HEK293 (cell line): ENCODE measurements around the gene RBBP8NL.

Source experiments
- HOXA7 ChIP-seq: sonication (generic); formaldehyde crosslinking; IDR thresholded peaks from 2 replicates; pipeline ENCODE4 v1.8.1; 2022; ENCODE audit warnings: missing genetic modification reagents, borderline replicate concordance
- IKZF3 ChIP-seq: fragments of 450-650 bp; IDR thresholded peaks from 2 replicates; pipeline ENCODE4 v1.5.0; 2018; ENCODE audit warnings: missing biosample characterization, mild to moderate bottlenecking, missing genetic modification characterization, moderate library complexity
- KLF16 ChIP-seq: fragments of 450-650 bp; formaldehyde crosslinking; IDR thresholded peaks from 2 replicates; pipeline ENCODE4 v1.5.1; 2017; ENCODE audit warnings: missing biosample characterization, missing genetic modification characterization
- KLF17 ChIP-seq: fragments of 450-650 bp; formaldehyde crosslinking; IDR thresholded peaks from 2 replicates; pipeline ENCODE4 v1.5.1; 2016; ENCODE audit warnings: missing biosample characterization, missing genetic modification characterization
- OVOL3 ChIP-seq: fragments of 450-650 bp; formaldehyde crosslinking; IDR thresholded peaks from 2 replicates; pipeline ENCODE4 v1.5.1; 2016; ENCODE audit warnings: missing biosample characterization, missing genetic modification characterization
- PRDM1 ChIP-seq: fragments of 450-650 bp; formaldehyde crosslinking; IDR thresholded peaks from 2 replicates; pipeline ENCODE4; 2016; ENCODE audit warnings: missing biosample characterization, missing genetic modification characterization
- PRDM10 ChIP-seq: fragments of 450-650 bp; formaldehyde crosslinking; IDR thresholded peaks from 2 replicates; pipeline ENCODE4 v1.5.1; 2016; ENCODE audit warnings: missing biosample characterization, missing genetic modification characterization
- PRDM6 ChIP-seq: fragments of 450-650 bp; formaldehyde crosslinking; IDR thresholded peaks from 2 replicates; pipeline ENCODE4 v1.5.1; 2017; ENCODE audit warnings: missing biosample characterization, missing genetic modification characterization
- SP7 ChIP-seq: fragments of 450-650 bp; formaldehyde crosslinking; IDR thresholded peaks from 2 replicates; pipeline ENCODE4 v1.5.1; 2016; ENCODE audit warnings: missing biosample characterization, missing genetic modification characterization
- ZFP69B ChIP-seq: fragments of 450-650 bp; formaldehyde crosslinking; IDR thresholded peaks from 2 replicates; pipeline ENCODE4 v1.5.1; 2016; ENCODE audit warnings: missing biosample characterization, missing genetic modification characterization
- ZNF138 ChIP-seq: fragments of 450-650 bp; formaldehyde crosslinking; IDR thresholded peaks from 2 replicates; pipeline ENCODE4 v1.5.1; 2016; ENCODE audit warnings: missing biosample characterization, missing genetic modification characterization, borderline replicate concordance
- ZNF16 ChIP-seq: fragments of 450-650 bp; formaldehyde crosslinking; IDR thresholded peaks from 2 replicates; pipeline ENCODE4 v1.5.1; 2016; ENCODE audit warnings: low read depth, missing biosample characterization, missing genetic modification characterization
- ZNF214 ChIP-seq: fragments of 450-650 bp; formaldehyde crosslinking; IDR thresholded peaks from 2 replicates; pipeline ENCODE4 v1.5.1; 2017; ENCODE audit warnings: missing biosample characterization, mild to moderate bottlenecking, missing genetic modification characterization, borderline replicate concordance
- ZNF335 ChIP-seq: fragments of 450-650 bp; formaldehyde crosslinking; conservative IDR thresholded peaks from 2 replicates; pipeline ENCODE4 v1.5.1; 2016; ENCODE audit warnings: missing biosample characterization, missing genetic modification characterization
- ZNF366 ChIP-seq: fragments of 450-650 bp; formaldehyde crosslinking; conservative IDR thresholded peaks from 2 replicates; pipeline ENCODE4 v1.5.1; 2016; ENCODE audit warnings: missing biosample characterization, missing genetic modification characterization
- ZNF37A ChIP-seq: fragments of 450-650 bp; IDR thresholded peaks from 2 replicates; pipeline ENCODE4 v1.5.1; 2018; ENCODE audit warnings: missing biosample characterization, missing genetic modification characterization
- ZNF473 ChIP-seq: fragments of 450-650 bp; formaldehyde crosslinking; IDR thresholded peaks from 2 replicates; pipeline ENCODE4 v1.5.1; 2017; ENCODE audit warnings: missing biosample characterization, missing genetic modification characterization
- ZNF529 ChIP-seq: fragments of 450-650 bp; formaldehyde crosslinking; IDR thresholded peaks from 2 replicates; pipeline ENCODE4 v1.5.1; 2017; ENCODE audit warnings: missing genetic modification characterization, missing biosample characterization; ENCODE audit not compliant: insufficient replicate concordance
- ZNF610 ChIP-seq: fragments of 450-650 bp; formaldehyde crosslinking; IDR thresholded peaks from 2 replicates; pipeline ENCODE4 v1.5.1; 2016; ENCODE audit warnings: missing biosample characterization, missing genetic modification characterization, borderline replicate concordance
- ZNF629 ChIP-seq: fragments of 450-650 bp; formaldehyde crosslinking; IDR thresholded peaks from 2 replicates; pipeline ENCODE4 v1.5.1; 2017; ENCODE audit warnings: missing biosample characterization, missing genetic modification characterization
- ZNF654 ChIP-seq: fragments of 450-650 bp; formaldehyde crosslinking; IDR thresholded peaks from 2 replicates; pipeline ENCODE4 v1.5.1; 2016; ENCODE audit warnings: low read depth, missing biosample characterization, missing genetic modification characterization
- ZNF701 ChIP-seq: fragments of 450-650 bp; formaldehyde crosslinking; IDR thresholded peaks from 2 replicates; pipeline ENCODE4 v1.5.1; 2016; ENCODE audit warnings: missing biosample characterization, missing genetic modification characterization
- ZNF768 ChIP-seq: fragments of 450-650 bp; formaldehyde crosslinking; IDR thresholded peaks from 2 replicates; pipeline ENCODE4 v1.5.1; 2018; ENCODE audit warnings: missing biosample characterization, mild to moderate bottlenecking, missing genetic modification characterization
- TF ChIP-seq, protein P1 (sequence below): fragments of 450-650 bp; formaldehyde crosslinking; IDR thresholded peaks from 2 replicates; pipeline ENCODE4 v1.5.1; 2016; ENCODE audit warnings: missing biosample characterization, missing genetic modification characterization
- TF ChIP-seq, protein P2 (sequence below): sonication (generic); formaldehyde crosslinking; IDR thresholded peaks from 2 replicates; pipeline ENCODE4 v1.8.1; 2022; ENCODE audit warnings: mild to moderate bottlenecking, moderate library complexity, missing genetic modification reagents
- TF ChIP-seq, protein P3 (sequence below): fragments of 450-650 bp; formaldehyde crosslinking; IDR thresholded peaks from 2 replicates; pipeline ENCODE4 v1.5.1; 2016; ENCODE audit warnings: missing biosample characterization, missing genetic modification characterization

Gene RBBP8NL

DNA sequence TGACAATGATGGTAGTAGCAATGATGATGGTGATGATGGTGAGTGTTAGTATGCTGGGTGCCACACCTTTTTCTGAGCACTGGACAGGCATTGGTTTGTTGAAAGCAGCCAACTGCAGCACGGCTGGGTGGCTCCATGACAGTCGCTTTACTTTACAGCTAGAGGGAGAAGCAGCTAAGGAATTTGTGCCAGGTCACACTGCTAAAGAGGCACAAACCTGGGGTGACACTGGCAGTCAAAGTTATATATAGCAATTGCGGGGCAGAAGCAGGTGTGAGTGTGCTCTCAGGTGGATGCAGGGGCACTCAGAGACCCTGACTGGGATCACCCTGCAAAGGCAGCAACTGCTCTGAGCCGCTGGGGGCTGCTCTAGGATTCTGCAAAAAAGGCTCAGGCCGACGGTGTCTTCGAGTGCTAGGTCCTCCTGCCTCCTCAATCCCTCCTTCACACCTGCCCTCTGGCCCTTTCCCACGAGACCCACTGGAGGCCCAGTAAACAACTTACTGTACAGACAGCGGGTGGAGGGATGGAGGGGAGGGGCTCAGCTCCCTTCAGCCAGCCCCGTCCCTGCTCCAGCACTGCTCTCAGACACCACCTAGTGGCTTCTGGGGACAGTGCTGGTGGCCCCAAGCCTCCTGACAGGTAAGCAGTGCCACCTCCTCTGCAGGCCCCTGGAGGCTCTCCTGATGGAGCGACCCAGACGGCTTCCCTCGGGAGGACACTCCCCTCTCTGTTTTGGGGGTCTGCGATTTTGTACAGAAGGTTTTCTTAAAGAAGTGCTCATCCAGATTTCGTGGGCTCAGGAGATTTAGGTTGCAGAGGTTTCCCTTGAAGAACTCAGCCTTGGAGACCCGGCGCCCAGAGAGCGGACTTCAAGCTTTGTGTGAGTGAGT lies 44.8 kb downstream of the RBBP8NL start (continued):
- TF ChIP-seq ZNF37A (tag by site-specific recombination) (no peak), ZNF138 (tag by site-specific recombination) (no peak), OVOL3 (tag by site-specific recombination) (no peak), KLF17 (peak; percentile 41; the same call in 1 of the 2 replicates), ZNF16 (no peak), ZNF768 (tag by site-specific recombination) (no peak), IKZF3 (tag by site-specific recombination) (peak; percentile 31; the same call in 1 of the 2 replicates), ZNF629 (tag by site-specific recombination) (0 out of 2 replicates have a peak, but pooled peaks have one; percentile 12), HOXA7 (CRISPR knock-in tag) (no peak), ZNF610 (tag by site-specific recombination) (0 out of 2 replicates have a peak, but pooled peaks have one; percentile 32), PRDM6 (tag by site-specific recombination) (no peak), ZFP69B (tag by site-specific recombination) (peak; percentile 34; the same call in 1 of the 2 replicates), SP7 (tag by site-specific recombination) (peak; percentile 46; the same call in 1 of the 2 replicates), ZNF529 (tag by site-specific recombination) (no peak), KLF16 (tag by site-specific recombination) (peak; percentile 63), ZNF335 (no peak), ZNF701 (tag by site-specific recombination) (no peak), ZNF214 (tag by site-specific recombination) (no peak), ZNF473 (tag by site-specific recombination) (no peak), PRDM10 (peak; percentile 56), ZNF366 (tag by site-specific recombination) (0 out of 2 replicates have a peak, but pooled peaks have one; percentile 18), ZNF654 (peak; percentile 82), PRDM1 (tag by site-specific recombination) (no peak)
- TF ChIP-seq, protein P1, sequence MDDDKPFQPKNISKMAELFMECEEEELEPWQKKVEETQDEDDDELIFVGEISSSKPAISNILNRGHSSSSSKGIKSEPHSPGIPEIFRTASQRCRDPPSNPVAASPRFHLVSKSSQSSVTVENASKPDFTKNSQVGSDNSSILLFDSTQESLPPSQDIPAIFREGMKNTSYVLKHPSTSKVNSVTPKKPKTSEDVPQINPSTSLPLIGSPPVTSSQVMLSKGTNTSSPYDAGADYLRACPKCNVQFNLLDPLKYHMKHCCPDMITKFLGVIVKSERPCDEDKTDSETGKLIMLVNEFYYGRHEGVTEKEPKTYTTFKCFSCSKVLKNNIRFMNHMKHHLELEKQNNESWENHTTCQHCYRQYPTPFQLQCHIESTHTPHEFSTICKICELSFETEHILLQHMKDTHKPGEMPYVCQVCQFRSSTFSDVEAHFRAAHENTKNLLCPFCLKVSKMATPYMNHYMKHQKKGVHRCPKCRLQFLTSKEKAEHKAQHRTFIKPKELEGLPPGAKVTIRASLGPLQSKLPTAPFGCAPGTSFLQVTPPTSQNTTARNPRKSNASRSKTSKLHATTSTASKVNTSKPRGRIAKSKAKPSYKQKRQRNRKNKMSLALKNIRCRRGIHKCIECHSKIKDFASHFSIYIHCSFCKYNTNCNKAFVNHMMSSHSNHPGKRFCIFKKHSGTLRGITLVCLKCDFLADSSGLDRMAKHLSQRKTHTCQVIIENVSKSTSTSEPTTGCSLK: no peak
- TF ChIP-seq, protein P2, sequence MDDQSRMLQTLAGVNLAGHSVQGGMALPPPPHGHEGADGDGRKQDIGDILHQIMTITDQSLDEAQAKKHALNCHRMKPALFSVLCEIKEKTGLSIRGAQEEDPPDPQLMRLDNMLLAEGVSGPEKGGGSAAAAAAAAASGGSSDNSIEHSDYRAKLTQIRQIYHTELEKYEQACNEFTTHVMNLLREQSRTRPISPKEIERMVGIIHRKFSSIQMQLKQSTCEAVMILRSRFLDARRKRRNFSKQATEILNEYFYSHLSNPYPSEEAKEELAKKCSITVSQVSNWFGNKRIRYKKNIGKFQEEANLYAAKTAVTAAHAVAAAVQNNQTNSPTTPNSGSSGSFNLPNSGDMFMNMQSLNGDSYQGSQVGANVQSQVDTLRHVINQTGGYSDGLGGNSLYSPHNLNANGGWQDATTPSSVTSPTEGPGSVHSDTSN (CRISPR knock-in tag): 0 out of 2 replicates have a peak, but pooled peaks have one; percentile 14
- TF ChIP-seq, protein P3, sequence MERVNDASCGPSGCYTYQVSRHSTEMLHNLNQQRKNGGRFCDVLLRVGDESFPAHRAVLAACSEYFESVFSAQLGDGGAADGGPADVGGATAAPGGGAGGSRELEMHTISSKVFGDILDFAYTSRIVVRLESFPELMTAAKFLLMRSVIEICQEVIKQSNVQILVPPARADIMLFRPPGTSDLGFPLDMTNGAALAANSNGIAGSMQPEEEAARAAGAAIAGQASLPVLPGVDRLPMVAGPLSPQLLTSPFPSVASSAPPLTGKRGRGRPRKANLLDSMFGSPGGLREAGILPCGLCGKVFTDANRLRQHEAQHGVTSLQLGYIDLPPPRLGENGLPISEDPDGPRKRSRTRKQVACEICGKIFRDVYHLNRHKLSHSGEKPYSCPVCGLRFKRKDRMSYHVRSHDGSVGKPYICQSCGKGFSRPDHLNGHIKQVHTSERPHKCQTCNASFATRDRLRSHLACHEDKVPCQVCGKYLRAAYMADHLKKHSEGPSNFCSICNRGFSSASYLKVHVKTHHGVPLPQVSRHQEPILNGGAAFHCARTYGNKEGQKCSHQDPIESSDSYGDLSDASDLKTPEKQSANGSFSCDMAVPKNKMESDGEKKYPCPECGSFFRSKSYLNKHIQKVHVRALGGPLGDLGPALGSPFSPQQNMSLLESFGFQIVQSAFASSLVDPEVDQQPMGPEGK (tag by site-specific recombination): peak; percentile 30; the same call in 1 of the 2 replicates
- TF ChIP-seq, all 188 proteins: peak for 24
